Ovary (tissue), 3 donors: ENCODE data around the gene CTPS1.

ENCODE experiments used
- CTCF ChIP-seq, 3 donors: fragments of 450-650 bp in 2 of 3; fragments of 200-600 bp in 1 of 3; IDR thresholded peaks; one replicate each; pipeline versions ENCODE4 v1.5.1 to v1.8.0; 2016 to 2022; ENCODE audit warnings: antibody characterized with exemption in 3 of 3, mild to moderate bottlenecking in 1 of 3
- EP300 ChIP-seq: sonication (generic); formaldehyde crosslinking; IDR thresholded peaks from one replicate; pipeline ENCODE4 v1.6.1; 2017; ENCODE audit warnings: antibody characterized with exemption
- donor health status: DM: no; HTN: no; CAD: no.

- TF ChIP-seq CTCF (IDR thresholded peaks at IDR 0.05) (no peak), EP300 (no peak)
These were observed 8.2 kb downstream of the CTPS1 start for GRCh38 chr1:40987439-40988276.
